ENCODE results near the gene CACNA2D3. TPM values are rescaled to one million over a fixed set of nuclear protein-coding genes. Genes with fewer than 3 reads are reported as not detected.
"Not testable (repeated sequence)": the region's sequence is repeated elsewhere in the genome, so short reads cannot be mapped to it uniquely, and the experiment has no call there.

CACNA2D3 gene
- total RNA-seq, 2 experiments from 2014 or later, result not detected

DNA sequence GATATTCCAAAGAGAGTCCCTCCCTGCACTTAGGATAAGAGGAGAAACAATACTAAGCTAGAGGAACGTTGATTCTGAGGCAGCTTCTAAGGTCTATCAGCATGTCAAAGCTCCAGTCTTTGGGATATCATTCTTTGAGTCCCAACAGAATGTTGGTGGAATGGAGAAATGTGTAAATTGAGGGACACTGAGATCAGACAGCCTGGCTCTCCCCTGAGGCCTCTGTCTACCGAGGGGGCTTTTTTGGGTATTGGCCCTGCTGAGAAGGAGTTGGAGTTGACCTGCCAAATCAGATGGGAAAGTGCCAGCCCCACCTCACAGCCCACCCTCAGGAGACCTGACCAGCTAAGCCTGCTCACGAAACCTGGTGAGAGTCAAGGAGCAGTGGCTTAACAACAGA is 833.1 kb downstream of the CACNA2D3 start:
- H3K27me3 Mint-ChIP-seq, result no peaks in the 10 kb centered on the region
- no peak for DNase-seq
- no peaks in the 10 kb centered on the region for H3K36me3 Mint-ChIP-seq
- H3K4me1 Mint-ChIP-seq, result no peaks in the 10 kb centered on the region
- H3K4me3 Mint-ChIP-seq, result no peak overlapping the region
- no peak overlapping the region for H3K27ac Mint-ChIP-seq
- no peaks in the 10 kb centered on the region for H3K9me3 Mint-ChIP-seq

DNA sequence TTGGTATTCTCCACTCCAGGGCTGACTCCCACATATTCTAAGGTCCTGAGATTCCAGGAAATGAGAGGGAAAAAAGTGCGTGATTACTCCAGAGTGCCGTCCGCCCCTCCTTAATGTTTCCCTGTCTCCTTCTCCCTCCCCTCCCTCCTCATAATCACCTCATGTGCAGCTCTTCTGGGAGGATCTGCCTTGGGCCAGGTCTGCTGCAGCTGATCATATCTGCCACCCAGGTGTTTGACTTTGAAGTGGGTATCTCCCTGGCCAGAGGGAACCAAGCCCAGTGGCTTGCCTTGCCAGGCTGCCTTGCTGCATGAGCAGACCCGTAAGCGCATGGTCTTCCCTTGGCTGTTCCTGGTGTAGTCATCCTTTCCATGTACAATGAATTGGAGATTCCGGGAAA is 833.6 kb downstream of the CACNA2D3 start:
- H3K9me3 Mint-ChIP-seq, result no peaks in the 10 kb centered on the region
- H3K4me3 Mint-ChIP-seq, result no peak overlapping the region
- no peaks in the 10 kb centered on the region for H3K27me3 Mint-ChIP-seq
- no peaks in the 10 kb centered on the region for H3K4me1 Mint-ChIP-seq
- no peaks in the 10 kb centered on the region for H3K36me3 Mint-ChIP-seq
- no peak for DNase-seq
- no peak overlapping the region for H3K27ac Mint-ChIP-seq

DNA sequence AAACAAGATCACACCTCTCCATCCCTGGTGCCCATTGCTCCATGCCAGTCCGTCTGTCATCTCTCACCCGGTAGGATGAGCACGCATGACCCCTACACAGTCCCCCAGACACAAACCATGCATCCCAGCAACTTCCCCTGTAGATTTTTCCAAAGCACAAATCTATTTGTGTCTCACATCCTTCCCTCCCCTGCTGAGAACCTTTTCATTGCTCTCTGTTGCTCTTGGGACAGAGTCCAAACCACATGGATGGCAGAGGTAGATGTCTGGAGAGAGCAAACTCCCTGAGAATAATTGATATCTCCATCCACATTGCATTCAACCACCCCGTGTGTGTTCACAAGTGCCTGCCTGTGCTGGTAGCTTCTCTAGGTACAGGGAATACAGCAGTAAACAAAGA is 835.4 kb downstream of the CACNA2D3 start:
- Mint-ChIP-seq H3K4me1 (no peaks in the 10 kb centered on the region), H3K27ac (no peak overlapping the region), H3K27me3 (no peaks in the 10 kb centered on the region), H3K36me3 (no peaks in the 10 kb centered on the region), H3K4me3 (no peak overlapping the region), H3K9me3 (no peaks in the 10 kb centered on the region)
- no peak for DNase-seq

DNA sequence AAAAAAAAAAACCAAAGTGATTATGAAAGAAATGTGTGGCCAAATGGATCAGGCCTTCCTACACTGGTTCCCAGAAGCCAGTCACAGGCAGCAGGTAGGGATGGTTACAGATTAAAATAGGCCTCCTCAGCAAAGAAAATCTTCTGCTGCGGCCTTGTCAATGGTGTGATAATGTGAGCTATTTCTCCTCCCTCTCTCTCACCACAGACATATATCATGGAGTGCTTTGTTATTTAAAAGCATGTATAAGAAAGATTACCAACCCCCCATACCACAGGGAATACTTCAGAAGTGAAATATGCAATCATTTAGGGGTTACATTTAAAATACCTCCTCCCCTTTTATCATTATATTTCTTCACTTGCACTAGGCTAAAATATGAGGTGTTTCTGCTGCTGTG is 837.7 kb downstream of the CACNA2D3 start:
- no peaks in the 10 kb centered on the region for H3K4me1 Mint-ChIP-seq
- DNase-seq, result no peak

DNA sequence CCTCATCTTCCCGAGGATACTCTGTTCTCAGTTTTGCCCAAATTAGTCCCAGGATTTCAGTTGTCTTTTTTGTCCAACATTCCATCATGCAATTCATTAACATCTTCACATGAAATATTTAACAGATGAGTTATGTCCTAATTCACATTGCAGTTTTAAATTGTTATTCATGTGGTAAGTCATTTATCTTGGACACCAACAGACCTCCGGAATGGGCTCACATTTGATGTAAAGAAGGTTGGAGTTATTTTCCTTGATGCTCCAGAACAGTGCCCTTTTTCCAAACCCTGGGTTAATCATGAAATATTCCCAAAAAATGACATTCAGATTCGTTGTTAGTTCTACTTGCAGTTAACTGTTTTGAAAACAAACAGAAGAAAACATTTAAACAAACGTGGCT is 838.3 kb downstream of the CACNA2D3 start:
- Mint-ChIP-seq H3K9me3 (no peaks in the 10 kb centered on the region), H3K36me3 (no peaks in the 10 kb centered on the region), H3K27me3 (no peaks in the 10 kb centered on the region), H3K4me3 (no peak overlapping the region), H3K27ac (no peak overlapping the region), H3K4me1 (no peaks in the 10 kb centered on the region)
- DNase-seq, result no peak

More for the DNA sequence above, 837.7 kb downstream of the CACNA2D3 start:
- Mint-ChIP-seq H3K27ac (no peak overlapping the region), H3K36me3 (no peaks in the 10 kb centered on the region), H3K27me3 (no peaks in the 10 kb centered on the region), H3K9me3 (no peaks in the 10 kb centered on the region), H3K4me3 (no peak overlapping the region)

DNA sequence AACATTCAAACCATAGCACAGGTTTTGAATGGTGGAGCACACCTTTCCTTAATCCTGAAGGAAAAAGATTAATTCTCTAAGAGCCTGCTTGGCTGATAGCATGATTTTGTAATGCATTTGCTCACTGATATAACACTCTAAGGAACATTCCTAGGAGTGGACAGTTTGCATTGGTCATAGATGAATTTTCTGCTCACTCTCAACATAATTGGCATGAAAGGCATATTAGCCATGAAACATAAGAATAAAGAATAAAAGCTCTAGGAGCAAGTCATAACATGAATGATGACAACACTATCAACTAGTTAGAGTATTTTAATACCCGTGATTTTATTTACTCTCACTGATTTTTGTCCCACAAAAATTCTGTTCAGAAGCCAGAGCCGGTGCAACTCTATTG is 839.8 kb downstream of the CACNA2D3 start:
- Mint-ChIP-seq H3K27me3 (no peaks in the 10 kb centered on the region), H3K9me3 (no peaks in the 10 kb centered on the region), H3K4me1 (no peaks in the 10 kb centered on the region), H3K4me3 (no peak overlapping the region), H3K36me3 (no peaks in the 10 kb centered on the region), H3K27ac (no peak overlapping the region)
- DNase-seq, result no peak

DNA sequence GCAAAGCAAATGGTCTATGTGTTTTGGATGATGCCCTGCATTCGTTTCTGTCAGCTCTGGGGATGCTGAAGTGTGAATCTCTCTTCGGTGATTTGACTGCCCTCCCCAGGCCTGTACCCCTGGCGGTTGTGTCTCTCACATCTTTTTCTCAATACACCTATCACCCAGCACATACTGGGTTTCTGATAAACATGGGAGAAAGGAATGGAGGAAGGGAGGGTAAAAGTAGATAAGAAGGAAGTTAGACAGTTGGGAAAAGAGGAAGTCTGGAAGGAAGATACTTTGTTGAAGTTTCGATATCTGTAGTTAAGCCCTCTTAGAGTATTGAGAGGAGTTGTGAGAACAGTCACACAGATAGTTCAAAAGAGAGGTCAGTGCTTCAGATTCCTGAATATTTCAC is 841.3 kb downstream of the CACNA2D3 start:
- no peak for DNase-seq
- no peak overlapping the region for H3K27ac Mint-ChIP-seq
- no peak overlapping the region for H3K4me3 Mint-ChIP-seq
- no peaks in the 10 kb centered on the region for H3K36me3 Mint-ChIP-seq
- H3K4me1 Mint-ChIP-seq, result no peaks in the 10 kb centered on the region
- H3K27me3 Mint-ChIP-seq, result no peaks in the 10 kb centered on the region
- no peaks in the 10 kb centered on the region for H3K9me3 Mint-ChIP-seq

DNA sequence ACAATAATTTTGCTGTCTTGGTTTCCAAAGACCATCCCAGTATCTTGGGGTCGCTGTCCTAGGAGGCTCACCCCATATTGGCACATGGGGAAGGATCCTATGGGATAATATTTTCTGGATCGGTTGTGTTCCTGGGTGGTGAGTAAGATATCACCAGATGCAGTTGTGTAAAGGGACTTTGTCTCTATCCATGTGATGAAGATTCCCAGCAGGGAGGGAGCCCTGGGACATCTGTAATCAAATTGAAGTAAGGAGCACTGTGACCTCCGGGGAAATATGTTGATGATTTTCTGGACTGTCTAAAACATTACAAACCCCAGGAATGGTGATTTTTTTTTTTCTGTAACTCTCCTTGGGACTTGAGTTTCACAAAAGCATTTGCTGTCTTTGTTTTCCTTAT is 841.7 kb downstream of the CACNA2D3 start:
- Mint-ChIP-seq H3K27me3 (no peaks in the 10 kb centered on the region), H3K9me3 (no peaks in the 10 kb centered on the region), H3K4me1 (no peaks in the 10 kb centered on the region), H3K27ac (no peak overlapping the region), H3K36me3 (no peaks in the 10 kb centered on the region), H3K4me3 (no peak overlapping the region)
- DNase-seq, result no peak

DNA sequence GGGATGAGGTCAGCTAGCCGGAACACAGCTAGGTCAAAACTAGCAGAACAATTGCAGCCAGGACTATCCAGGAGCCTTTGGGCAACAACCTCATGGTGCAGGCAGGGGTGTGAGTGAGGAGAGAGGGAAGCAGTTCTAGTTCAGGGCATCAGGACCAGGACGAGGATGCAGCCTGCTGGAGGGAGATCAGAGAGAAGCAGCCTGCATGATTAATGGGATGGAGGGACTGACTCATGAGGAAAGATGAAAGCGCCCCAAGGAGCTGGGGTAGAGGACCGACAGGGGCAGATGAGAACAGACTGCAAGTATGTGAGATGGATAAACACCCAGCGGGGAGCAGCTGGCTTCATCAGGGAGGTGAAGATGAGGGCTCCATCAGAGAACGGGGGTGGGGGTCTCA is 843.4 kb downstream of the CACNA2D3 start:
- no peak overlapping the region for H3K4me3 Mint-ChIP-seq
- no peak for DNase-seq
- H3K4me1 Mint-ChIP-seq, result no peaks in the 10 kb centered on the region
- H3K36me3 Mint-ChIP-seq, result no peaks in the 10 kb centered on the region
- H3K27me3 Mint-ChIP-seq, result no peaks in the 10 kb centered on the region
- peaks cover 3% of the 10 kb centered on the region for H3K9me3 Mint-ChIP-seq
- H3K27ac Mint-ChIP-seq, result no peak overlapping the region

DNA sequence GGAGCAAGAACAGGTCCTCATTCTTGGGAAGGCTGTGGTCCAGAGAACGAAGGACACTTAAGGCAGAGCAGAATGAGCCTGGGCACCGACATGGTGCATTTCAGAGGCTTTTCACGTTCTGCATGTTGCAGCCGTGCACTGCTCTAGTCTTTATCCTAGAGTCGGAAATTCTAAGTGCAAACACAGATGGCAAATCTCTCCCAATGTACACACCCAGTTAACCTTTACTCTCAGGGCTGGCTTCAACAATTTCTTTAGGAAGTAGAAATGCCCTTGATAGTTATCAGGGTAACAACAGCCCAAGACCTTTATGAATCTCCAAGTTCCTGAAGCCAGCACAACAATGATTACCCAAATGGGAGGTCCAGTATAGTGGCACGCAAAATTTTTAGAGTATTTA is 844.6 kb downstream of the CACNA2D3 start:
- Mint-ChIP-seq H3K27ac (no peak overlapping the region), H3K4me1 (no peaks in the 10 kb centered on the region), H3K36me3 (no peaks in the 10 kb centered on the region), H3K9me3 (peaks cover 4% of the 10 kb centered on the region), H3K27me3 (no peaks in the 10 kb centered on the region), H3K4me3 (no peak overlapping the region)
- no peak for DNase-seq

DNA sequence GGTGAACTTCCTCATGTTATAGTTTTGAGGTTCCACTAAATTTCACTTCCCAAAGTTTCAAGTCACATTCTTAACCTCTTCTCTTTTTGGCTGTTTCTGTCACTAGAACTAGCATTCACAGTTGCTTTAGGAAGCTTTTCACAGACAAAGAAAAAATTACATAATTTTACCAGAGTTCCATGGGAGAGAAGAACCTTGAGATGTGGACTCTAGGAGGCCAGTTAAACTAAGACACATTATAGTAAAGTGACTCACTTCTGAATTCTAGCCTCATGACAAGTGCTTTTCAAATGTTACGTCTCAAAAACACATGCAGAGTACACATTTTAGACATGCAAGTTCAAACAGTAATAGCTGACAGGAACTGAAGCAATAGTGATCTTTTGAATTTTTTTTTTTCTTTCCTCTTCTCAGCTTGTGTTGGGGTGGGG is 845.4 kb downstream of the CACNA2D3 start:
- H3K27ac Mint-ChIP-seq, result no peak overlapping the region
- DNase-seq, result no peak
- H3K4me3 Mint-ChIP-seq, result no peak overlapping the region
- H3K36me3 Mint-ChIP-seq, result no peaks in the 10 kb centered on the region
- no peaks in the 10 kb centered on the region for H3K27me3 Mint-ChIP-seq
- peaks cover 4% of the 10 kb centered on the region for H3K9me3 Mint-ChIP-seq
- H3K4me1 Mint-ChIP-seq, result no peaks in the 10 kb centered on the region

DNA sequence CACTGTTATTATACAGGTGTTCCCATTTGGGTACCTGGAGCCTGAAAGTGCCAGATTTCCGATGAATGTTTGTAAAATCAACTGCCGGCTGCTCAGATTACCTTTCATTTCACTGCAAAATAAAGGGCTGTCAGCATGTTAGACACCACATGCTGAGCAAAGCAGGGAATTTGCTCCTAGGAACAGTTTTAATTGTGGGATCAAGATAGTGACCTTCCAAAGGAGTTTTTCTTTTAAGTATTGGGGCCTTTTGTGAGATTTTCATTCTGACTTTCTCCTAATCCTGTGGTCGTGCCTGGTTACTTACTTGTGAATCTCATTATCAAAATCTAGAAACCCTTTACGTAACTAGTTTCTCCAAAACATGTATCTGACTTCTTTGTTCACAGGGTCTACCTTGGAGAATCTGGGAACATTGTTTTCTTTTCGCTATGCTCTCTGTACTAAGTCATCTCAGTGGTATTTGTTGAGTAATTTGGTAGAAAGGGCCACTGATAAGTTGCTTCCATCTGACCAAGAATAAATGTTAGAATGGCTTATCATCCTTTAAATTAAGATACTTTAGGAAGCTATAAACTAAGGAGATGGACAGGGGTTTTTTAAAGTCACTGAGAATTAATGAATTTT is 846.3 kb downstream of the CACNA2D3 start:
- Mint-ChIP-seq H3K27ac (no peak overlapping the region), H3K36me3 (no peaks in the 10 kb centered on the region), H3K27me3 (no peaks in the 10 kb centered on the region), H3K9me3 (peaks cover 4% of the 10 kb centered on the region), H3K4me1 (no peaks in the 10 kb centered on the region), H3K4me3 (no peak overlapping the region)
- DNase-seq, result no peak

DNA sequence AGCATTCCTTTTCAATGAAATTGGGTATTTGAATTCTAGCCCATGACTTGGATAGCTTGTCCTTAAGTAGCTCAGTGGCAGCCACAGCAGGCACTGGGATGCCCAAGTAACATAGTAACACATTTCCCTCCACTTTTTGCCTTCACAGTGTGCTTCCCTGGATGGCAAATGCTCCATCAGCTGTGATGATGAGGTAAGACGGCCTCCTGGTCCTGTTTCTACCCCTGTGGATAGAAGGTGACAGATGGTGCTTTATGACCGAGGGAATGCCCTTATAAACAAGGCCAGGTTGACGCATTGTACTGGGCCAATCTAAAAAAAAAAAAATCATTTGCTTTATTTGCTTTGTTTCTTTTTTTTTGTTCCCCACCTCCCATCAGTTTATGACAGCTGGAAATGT is 847.3 kb downstream of the CACNA2D3 start:
- Mint-ChIP-seq H3K27me3 (no peaks in the 10 kb centered on the region), H3K4me3 (no peak overlapping the region), H3K36me3 (no peaks in the 10 kb centered on the region), H3K27ac (no peak overlapping the region), H3K9me3 (peaks cover 4% of the 10 kb centered on the region), H3K4me1 (no peaks in the 10 kb centered on the region)
- DNase-seq, result no peak

DNA sequence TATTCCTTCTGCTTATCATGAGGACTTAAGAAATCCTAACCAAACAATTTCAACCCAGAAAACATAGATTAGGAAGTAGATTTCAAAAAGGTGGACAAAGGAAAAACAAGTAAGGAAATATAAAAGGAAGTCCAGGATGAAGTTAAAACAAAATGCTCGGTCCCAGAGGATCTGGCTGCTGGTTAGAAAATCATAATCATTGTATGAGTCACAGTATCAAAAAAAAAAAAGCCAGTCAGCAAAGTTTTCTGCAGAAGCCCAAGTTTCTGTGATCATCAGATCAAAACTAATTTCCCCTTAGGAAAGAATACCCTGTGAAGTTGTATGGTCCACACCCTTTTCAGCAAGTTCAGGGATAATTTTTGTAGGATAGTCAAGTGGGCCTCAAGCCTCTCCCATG is 848.5 kb downstream of the CACNA2D3 start:
- no peak overlapping the region for H3K4me3 Mint-ChIP-seq
- H3K27ac Mint-ChIP-seq, result no peak overlapping the region
- H3K36me3 Mint-ChIP-seq, result no peaks in the 10 kb centered on the region
- no peak for DNase-seq
- peaks cover 4% of the 10 kb centered on the region for H3K9me3 Mint-ChIP-seq
- no peaks in the 10 kb centered on the region for H3K4me1 Mint-ChIP-seq
- no peaks in the 10 kb centered on the region for H3K27me3 Mint-ChIP-seq

DNA sequence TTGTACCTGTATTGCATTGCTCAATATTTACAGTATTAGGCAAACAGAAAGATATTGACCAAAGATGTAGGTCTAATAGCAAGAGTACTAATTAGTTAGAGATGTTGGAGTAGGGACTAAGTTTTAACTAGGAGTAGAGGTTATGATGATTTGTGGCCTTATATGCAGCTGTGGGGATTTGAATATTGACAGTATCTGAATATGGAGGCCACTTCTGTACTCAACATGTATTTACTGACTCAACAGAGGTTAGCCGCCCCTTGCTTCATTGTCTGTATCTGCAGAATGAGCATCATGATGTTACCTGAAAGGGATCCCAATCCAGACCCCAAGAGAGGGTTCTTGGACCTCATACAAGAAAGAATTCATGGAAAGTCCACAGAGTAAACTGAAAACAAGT is 855.1 kb downstream of the CACNA2D3 start:
- H3K9me3 Mint-ChIP-seq, result no peaks in the 10 kb centered on the region
- H3K27ac Mint-ChIP-seq, result no peak overlapping the region
- H3K27me3 Mint-ChIP-seq, result no peaks in the 10 kb centered on the region
- no peaks in the 10 kb centered on the region for H3K4me1 Mint-ChIP-seq
- no peaks in the 10 kb centered on the region for H3K36me3 Mint-ChIP-seq
- H3K4me3 Mint-ChIP-seq, result no peak overlapping the region
- no peak for DNase-seq

DNA sequence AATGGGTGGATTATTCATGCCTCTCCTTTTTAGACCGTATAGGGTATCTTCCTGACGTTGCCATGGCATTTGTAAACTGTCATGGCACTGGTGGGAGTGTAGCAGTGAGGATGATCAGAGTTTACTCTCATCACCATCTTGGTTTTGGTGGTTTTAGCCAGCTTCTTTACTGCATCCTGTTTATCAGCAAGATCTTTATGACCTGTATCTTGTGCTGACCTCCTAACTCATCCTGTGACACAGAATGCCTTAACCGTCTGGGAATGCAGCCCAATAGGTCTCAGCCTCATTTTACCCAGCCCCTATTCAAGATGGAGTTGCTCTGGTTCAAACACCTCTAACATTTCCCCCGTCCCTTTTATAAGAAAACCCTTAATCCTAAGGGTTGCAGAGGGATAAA is 855.6 kb downstream of the CACNA2D3 start:
- not testable (repeated sequence) for H3K9me3 Mint-ChIP-seq, H3K36me3 Mint-ChIP-seq, H3K4me1 Mint-ChIP-seq, H3K4me3 Mint-ChIP-seq, H3K27me3 Mint-ChIP-seq, DNase-seq, H3K27ac Mint-ChIP-seq

DNA sequence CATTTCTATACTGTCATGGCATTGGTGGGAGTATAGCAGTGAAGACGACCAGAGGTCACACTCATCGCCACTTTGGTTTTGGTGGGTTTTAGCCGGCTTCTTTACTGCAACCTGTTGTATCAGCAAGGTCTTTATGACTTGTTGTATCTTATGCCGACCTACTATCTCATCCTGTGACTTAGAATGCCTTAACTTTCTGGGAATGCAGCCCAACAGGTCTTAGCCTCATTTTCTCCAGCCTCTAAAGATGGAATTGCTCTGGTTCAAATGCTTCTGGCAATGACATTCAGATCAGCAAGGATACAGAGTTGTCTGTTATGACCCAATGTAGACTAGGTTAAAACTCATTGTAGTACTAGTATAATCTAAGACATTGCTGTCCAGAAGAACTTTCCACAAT is 860.5 kb downstream of the CACNA2D3 start:
- no peak overlapping the region for H3K4me3 Mint-ChIP-seq
- H3K27ac Mint-ChIP-seq, result no peak overlapping the region
- DNase-seq, result no peak
- H3K36me3 Mint-ChIP-seq, result no peaks in the 10 kb centered on the region
- peaks cover 2% of the 10 kb centered on the region for H3K9me3 Mint-ChIP-seq
- peaks cover 3% of the 10 kb centered on the region for H3K4me1 Mint-ChIP-seq
- no peaks in the 10 kb centered on the region for H3K27me3 Mint-ChIP-seq
